ENCODE measurements around the gene MELK.

Gene MELK

DNA sequence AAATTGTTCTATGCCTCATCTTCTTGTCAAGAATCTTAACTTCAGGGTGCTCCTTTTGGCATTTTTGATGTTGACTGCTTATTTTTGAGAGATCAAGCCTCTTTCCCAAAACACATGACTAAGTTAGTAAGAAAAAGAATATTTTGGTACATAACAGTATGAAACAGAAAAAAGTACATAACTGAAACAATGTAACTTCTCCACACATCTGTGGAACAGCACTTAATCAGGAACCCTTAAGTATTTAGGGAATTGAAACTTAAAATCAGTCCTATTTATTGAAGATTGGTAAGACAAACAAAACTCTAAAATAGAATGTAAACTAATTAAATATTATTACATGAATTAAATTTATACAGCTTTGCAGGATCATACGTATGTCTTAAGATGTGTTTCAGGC is 103.4 kb downstream of the MELK start:
- no peak for DNase-seq (ENCODE audit: low spot score)

DNA sequence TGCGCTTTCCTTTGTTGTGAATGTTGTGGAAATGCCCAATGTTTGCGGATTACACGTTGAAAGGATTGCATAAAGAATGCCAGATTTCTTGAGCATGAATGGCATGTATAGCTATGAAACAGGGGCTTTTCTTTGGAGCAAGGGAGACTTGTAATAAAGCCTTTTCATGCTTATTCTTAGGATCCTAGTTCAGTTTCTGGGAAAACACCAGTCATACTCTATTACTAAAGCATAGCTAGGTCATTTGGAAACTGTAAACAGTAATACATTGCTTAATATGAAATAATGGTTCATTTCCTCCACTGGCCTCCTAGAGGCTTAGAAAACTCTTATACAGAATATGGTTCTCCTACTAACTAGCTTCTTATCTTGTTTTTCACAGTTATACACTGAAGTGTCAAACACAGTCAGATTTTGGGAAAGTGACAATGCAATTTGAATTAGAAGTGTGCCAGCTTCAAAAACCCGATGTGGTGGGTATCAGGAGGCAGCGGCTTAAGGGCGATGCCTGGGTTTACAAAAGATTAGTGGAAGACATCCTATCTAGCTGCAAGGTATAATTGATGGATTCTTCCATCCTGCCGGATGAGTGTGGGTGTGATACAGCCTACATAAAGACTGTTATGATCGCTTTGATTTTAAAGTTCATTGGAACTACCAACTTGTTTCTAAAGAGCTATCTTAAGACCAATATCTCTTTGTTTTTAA is 104.2 kb downstream of the MELK start:
- DNase-seq (ENCODE audit: low spot score) = no peak

DNA sequence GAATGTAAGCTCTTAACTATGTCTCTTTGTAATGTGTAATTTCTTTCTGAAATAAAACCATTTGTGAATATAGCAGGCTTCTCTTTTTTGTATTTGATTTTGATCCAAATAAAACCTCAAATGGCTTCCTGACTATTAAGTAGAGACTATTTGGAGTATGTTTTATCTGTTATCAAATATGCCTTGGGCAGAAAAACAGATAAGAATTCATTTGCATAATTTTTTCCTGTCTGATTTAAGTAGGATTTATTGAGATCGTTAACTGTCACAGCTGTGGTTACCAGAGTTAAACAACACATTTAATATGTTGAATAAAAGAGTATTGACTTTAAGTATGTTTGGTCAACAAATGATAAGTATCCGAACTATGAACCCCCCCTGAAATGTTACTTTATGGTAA is 104.9 kb downstream of the MELK start:
- DNase-seq (ENCODE audit: low spot score) = no peak

DNA sequence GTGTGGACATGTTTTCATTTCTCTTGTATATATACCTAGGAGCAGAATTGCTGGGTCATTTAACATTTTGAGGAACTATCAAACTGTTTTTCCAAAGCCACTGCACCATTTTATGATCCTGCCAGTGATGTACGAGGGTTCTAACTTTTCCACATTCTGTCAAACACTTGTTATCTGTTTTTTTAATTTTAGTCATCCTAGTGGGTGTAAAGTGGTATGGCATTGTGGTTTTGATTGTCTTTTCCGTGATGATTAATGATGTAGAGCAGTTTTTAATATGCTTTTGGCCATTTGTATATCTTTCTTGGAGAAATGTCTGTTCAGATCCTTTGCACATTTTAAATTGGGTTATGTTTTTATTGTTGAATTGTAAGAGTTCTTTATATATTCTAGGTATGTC is 107.0 kb downstream of the MELK start:
- no peak for DNase-seq (ENCODE audit: low spot score)

DNA sequence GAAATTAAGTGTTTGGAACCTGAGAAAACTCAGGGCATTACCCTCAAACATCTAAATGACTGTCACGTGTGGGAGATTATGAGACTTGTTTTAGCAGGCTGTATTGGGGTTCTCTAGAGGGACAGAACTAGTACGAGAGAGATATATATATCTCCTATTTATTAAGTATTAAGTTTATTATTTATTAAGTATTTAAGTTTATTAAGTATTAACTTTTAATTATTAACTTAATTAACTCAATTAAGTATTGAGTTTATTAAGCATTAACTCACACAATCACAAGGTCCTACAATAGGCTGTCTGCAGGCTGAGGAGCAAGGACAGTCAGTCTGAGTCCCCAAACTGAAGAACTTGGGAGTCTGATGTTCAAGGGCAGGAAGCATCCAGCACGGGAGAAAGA is 113.8 kb downstream of the MELK start:
- no peak for DNase-seq (ENCODE audit: low spot score)

DNA sequence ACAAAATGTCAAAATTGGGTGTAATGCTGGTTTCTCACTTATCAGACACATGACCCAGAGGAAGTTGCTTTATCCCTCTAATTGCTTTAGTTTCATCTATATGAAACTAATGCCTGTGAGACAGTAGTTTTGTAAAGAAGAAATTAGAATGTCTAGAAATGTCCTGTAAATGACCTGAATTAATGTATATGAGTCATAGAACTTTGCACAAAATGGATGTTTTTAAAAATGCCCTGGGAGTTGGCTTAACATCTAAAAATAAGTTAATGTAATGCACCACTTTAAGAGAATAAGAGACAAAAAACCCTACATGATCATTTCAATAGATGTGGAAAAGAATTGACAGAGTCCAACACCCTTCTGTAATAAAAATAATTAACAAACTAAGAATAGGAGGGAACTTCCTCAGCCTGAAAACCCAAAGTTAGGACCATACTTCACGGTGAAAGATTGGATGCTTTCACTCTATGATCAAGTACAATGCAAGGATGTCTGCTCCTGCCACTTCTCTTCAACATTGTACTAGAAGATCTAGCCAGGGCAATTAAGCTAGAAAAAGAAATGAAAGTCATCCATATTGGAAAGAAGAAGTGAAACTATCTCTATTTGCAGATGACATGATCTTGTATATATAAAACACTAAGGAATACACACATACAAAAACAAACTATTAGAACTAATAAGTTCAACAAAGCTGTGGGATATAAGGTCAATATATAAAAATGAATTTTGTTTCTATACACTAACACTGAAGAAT is 117.9 kb downstream of the MELK start:
- no peak for DNase-seq (ENCODE audit: low spot score)

DNA sequence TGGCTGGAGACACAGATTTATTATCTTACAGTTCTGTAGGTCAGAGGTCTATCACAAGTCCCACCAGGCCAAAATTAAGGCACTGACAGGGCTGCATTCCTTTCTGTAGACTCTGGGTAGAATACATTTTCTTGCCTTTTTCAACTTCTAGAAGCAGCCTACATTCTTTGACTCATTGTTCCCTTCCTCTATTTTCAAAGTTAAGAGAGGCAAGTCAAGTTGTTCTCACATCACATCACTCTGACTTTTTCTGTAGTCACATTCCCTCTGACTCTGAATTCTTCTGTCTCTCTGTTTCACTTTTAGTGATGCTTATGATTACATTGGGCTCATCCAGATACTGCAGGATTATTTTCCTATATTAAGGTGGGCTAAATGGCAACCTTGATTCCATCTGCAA is 119.0 kb downstream of the MELK start:
- DNase-seq (ENCODE audit: low spot score) = no peak

DNA sequence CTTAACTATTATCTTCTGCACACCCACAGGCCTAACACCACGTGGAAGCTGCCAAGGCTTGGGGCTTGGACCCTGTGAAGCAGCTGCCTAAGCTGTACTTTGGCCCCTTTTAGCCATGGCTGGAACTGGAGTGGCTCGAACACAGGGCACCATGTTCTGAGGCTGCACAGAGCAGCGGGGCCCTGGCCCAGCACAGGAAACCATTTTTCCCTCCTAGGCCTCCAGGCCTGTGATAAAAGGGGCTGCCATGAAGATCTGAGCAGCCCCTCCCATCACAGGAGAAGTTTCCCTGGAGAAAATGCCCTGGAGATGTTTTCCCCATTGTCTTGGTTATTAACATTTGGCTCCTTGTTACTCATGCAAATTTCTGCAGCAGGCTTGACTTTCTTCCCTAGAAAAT is 126.3 kb downstream of the MELK start:
- DNase-seq (ENCODE audit: low spot score) = no peak

DNA sequence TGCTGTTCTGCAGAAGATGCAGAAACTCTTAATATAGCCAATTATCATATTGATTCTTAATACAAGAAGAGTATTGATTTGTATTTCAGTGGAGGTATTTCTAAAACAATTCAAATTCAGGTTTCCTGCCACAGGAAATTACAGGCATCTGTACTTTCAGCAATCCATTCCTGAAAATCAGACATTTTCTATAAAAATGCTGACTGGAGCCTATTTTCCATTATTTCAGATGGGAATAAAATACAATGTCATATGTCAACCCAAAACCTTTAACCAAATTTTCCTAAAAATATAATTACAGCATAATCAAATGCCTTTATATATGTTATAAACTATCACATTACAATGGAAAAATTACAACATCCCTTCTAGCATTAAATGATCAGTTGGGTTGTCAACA is 131.5 kb downstream of the MELK start:
- DNase-seq (ENCODE audit: low spot score) = no peak

DNA sequence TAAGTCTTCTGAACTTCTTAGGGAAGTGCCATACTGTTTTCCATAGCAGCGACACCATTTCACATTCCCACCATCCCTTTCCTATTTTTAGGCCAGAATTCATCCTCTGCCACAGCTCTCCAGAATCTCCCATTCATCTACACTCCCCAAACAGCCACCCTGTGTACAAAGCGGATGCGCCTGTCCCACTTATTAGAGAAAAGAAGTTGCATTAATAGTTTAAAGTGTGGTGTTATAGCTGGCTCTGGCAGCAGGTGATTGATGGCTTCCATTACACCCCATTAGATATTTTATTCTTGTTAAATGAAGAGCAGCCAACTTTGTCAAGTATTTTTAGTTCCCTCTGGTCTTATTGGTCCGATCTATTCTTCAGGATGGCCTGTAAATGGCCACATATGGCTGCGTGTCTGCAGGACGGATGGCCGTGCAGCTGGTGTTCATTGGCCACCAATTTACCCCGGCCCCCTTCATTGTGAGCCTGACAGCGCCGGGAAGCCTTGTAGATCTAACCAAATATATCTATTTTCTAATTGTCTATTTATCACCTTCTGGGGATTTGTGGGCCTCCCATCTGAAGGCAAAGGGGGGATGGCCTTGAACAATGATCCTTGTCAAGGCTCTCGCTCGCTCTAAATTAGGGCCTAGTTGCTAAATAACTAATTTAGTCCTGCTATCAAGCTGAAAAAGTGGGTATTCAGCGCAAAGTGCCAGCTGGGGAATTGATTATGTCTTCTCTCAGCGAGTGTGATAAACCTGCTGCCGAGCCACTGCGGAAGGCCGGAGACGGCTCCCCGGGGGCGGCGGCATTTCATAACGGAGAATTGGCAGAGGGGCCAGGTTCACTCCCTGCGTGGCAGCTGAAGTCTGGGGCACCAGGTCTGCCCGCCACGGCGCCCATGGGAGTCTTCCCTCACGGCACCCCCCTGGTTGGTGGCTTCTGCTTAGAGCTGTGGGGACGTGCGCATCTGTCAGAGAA is 141.1 kb downstream of the MELK start:
- no peak for DNase-seq (ENCODE audit: low spot score)

DNA sequence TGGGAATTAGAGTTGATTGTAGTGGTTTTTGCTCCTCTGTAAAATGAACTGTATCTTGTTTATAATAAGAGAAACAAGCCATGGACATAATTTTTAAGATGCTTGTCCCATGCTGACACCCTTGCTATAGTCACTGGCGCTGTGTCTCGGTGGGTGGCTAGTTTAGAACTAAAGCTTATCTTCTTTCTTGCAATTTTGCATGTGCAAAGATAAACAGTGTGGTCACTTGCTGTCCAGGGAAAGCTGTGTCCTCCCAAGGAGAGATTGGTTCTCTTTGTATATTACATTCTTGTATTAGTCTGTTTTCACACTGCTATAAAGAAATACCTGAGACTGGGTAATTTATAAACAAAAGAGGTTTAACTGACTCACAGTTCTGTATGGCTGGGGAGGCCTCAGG is 143.8 kb downstream of the MELK start:
- no peak for DNase-seq (ENCODE audit: low spot score)

DNA sequence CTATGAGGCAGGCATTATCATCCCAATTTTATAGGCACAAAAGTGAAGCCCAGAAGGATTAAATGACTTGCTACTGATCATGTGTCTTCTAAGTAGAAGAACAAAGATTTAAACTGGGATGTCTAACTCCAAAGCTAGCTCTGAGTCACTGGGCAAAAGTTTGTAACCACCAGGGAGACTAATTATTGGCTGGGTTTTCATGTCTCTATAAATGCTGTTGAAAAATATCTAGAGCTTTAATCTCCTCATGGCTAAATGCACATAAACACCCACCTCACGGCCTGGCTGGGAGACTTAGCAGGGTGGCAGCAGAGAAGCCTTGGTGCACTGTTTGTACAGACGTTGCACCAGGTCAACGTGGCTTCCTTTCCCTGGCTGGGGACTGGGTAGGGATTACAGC is 144.6 kb downstream of the MELK start:
- DNase-seq (ENCODE audit: low spot score) = no peak

DNA sequence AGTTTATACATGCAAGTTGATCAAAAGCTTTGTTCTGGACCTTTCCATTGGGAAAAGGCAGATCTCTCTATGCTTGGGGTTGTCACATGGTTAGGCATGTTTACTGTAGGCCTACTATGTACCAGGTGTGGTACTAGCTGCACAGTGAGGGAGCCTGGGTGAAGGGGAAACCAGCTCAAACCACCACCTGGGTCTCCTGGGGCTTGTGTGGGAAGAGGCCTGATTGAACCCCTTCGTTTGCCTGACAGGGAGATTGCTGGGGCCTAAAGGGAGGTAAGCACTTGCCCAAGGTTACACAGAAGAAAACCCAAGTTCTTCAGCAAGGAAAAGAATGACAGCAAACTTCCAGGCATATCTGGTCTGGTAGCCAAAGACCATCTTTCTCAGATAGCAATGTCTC is 145.9 kb downstream of the MELK start:
- DNase-seq (ENCODE audit: low spot score) = no peak

DNA sequence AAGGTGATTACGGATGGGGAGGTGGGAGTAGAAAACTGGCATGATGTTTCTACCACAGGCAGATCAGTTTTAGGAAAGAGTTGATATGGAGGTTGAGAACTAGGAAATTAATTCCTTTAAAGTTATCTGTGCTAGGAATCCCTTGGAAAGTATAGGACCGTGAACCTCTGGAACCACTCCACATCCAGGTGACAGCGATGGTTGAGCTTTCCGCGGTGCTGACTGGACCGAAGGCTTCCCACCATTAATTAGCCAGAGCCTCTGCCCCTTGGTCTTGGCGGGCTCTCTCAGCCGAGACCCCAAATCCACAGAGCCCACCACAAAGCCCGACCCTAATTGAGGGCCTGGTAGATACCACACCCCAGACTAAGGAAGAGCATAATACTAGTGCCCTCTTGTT is 147.3 kb downstream of the MELK start:
- no peak for DNase-seq (ENCODE audit: low spot score)

DNA sequence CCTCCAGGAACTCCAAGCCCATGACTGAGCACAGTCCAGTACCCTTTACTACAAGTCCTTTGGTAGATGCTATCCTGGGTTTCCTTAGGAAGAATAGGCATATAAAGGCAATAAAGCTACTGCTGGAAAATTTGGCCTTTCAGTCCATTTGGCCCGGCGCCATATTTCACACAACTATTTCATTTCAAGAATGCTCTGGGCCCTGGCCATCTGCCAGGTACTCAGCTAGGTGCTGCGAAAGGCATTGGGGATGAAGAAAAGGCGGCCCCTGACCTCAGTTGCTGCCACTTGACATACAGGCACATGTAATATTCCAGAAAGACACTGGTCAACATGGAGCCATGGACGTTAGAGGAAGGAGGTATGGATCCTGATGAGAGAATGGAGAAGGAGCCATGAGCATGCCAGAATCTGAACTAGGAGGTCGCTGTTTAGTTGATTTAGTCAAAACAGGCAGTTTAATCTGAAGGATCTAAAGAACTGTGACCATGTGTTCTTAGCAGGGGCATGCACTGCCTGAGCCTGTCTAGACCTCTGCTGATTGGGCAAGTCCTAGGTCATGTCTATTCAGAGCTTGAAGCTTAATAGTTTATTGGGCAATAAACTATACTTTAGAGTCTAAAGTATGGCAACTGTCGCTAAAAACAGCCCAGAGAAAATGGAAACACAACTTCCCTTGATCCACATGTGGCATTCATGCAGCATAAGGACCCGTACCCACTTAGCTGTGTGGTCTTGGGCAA is 149.3 kb downstream of the MELK start:
- no peak for DNase-seq (ENCODE audit: low spot score)

DNA sequence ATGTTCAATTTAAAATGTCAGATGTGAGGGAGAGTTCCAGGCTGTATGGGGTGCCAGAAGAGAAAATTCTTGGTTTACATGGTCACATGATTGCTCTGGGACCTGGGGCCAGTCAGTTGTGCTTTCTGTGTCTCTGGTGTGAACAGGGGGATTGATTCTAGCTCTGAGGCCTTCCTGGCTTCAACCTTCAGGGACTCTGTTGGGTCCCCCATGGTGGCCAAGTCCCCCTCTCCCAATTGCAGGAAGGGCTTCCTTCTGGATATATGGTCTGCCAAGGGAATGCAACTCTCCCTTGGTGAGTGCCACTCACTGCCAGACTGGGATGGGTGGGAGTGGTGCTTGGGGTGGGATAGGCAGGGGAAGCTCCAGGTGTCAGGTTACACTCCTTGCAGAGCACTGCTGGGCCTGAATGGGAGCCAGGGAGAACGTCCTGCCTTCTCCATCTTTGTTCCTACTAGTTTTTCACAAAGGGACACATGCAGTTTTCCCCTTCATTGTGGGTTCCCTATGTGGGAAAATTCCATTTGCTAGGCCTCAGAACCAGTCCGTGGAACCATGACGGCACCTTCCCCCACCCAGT is 153.2 kb downstream of the MELK start:
- no peak for DNase-seq (ENCODE audit: low spot score)
